ENCODE data around the gene RHAG.

RHAG gene

DNA sequence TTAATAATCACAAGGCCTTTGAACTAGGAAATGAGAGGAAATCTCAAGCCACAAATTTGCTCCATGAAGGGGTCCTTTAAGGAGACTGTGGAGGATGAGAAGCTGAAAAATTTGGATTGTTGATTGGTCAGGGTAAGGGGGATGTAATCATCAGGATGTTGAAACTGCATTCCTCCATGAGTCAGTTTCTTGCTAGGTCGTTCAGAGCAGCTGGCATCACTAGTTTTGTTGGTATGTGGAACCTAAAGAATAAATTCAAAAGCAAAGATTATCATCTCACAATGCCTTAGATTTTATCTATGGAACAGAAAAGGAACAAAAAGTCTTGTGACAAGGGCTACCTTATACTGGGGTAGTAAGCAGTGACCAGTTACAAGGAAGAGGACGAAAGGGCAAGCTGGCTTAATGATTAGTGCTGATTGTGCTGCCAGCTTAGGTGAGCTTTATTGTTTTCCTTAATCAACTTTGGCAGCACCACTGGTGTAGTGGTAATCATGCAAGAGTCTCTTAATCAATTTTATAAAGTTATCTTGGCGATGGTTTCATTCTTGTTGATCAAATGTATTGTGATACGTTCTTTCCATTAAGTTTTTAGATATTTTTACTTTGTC, 40.1 kb upstream of the RHAG start:
- Histone ChIP-seq H3K27ac (ENCODE audit: extremely low read depth, low read depth, low read length) (no peak overlapping the region), H3K9me3 (ENCODE audit: control insufficient read depth, insufficient read depth, low read depth, low read length) (no peaks in the 10 kb centered on the region), H3K36me3 (ENCODE audit: control insufficient read depth in 2 of 2, insufficient read depth in 1 of 2, low read length in 2 of 2) (no peaks in the 10 kb centered on the region), H3K4me1 (ENCODE audit: control insufficient read depth, insufficient read depth, low read length) (no peaks in the 10 kb centered on the region), H3K4me3 (ENCODE audit: low read depth, low read length) (no peak overlapping the region)
- TF ChIP-seq ZNF600 (tag by site-specific recombination; IDR thresholded peaks at IDR 0.05) (no peak), ZNF341 (tag by site-specific recombination; IDR thresholded peaks at IDR 0.05; ENCODE audit: low read depth) (no peak), GLIS1 (tag by site-specific recombination; IDR thresholded peaks at IDR 0.05) (no peak), REPIN1 (tag by site-specific recombination; IDR thresholded peaks at IDR 0.05; ENCODE audit: low read depth) (no peak), HOXA7 (CRISPR knock-in tag; IDR thresholded peaks at IDR 0.05; ENCODE audit: borderline replicate concordance) (no peak), GFI1B (tag by site-specific recombination; IDR thresholded peaks at IDR 0.05) (no peak), KLF16 (tag by site-specific recombination; IDR thresholded peaks at IDR 0.05) (no peak), ZNF654 (tag by site-specific recombination; IDR thresholded peaks at IDR 0.05; ENCODE audit: low read depth) (no peak), ZNF366 (tag by site-specific recombination; conservative IDR thresholded peaks at IDR 0.05) (no peak)
- TF ChIP-seq, protein P1, sequence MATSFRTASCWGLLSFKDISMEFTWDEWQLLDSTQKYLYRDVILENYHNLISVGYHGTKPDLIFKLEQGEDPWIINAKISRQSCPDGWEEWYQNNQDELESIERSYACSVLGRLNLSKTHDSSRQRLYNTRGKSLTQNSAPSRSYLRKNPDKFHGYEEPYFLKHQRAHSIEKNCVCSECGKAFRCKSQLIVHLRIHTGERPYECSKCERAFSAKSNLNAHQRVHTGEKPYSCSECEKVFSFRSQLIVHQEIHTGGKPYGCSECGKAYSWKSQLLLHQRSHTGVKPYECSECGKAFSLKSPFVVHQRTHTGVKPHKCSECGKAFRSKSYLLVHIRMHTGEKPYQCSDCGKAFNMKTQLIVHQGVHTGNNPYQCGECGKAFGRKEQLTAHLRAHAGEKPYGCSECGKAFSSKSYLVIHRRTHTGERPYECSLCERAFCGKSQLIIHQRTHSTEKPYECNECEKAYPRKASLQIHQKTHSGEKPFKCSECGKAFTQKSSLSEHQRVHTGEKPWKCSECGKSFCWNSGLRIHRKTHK (tag by site-specific recombination; IDR thresholded peaks at IDR 0.05): no peak
- TF ChIP-seq, protein P2, sequence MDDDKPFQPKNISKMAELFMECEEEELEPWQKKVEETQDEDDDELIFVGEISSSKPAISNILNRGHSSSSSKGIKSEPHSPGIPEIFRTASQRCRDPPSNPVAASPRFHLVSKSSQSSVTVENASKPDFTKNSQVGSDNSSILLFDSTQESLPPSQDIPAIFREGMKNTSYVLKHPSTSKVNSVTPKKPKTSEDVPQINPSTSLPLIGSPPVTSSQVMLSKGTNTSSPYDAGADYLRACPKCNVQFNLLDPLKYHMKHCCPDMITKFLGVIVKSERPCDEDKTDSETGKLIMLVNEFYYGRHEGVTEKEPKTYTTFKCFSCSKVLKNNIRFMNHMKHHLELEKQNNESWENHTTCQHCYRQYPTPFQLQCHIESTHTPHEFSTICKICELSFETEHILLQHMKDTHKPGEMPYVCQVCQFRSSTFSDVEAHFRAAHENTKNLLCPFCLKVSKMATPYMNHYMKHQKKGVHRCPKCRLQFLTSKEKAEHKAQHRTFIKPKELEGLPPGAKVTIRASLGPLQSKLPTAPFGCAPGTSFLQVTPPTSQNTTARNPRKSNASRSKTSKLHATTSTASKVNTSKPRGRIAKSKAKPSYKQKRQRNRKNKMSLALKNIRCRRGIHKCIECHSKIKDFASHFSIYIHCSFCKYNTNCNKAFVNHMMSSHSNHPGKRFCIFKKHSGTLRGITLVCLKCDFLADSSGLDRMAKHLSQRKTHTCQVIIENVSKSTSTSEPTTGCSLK (tag by site-specific recombination; IDR thresholded peaks at IDR 0.05): no peak
- TF ChIP-seq, protein P3, sequence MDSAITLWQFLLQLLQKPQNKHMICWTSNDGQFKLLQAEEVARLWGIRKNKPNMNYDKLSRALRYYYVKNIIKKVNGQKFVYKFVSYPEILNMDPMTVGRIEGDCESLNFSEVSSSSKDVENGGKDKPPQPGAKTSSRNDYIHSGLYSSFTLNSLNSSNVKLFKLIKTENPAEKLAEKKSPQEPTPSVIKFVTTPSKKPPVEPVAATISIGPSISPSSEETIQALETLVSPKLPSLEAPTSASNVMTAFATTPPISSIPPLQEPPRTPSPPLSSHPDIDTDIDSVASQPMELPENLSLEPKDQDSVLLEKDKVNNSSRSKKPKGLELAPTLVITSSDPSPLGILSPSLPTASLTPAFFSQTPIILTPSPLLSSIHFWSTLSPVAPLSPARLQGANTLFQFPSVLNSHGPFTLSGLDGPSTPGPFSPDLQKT (IDR thresholded peaks at IDR 0.05; ENCODE audit: borderline replicate concordance, low read depth, low read length): no peak
- CTCF ChIA-PET: interaction anchor here (0.7 to 0.9 kb wide), 2 partner anchors 112 to 145 kb away, joined by 3 read pairs; no protein-coding TSS in a partner anchor
- POLR2A ChIA-PET: no interaction called here

DNA sequence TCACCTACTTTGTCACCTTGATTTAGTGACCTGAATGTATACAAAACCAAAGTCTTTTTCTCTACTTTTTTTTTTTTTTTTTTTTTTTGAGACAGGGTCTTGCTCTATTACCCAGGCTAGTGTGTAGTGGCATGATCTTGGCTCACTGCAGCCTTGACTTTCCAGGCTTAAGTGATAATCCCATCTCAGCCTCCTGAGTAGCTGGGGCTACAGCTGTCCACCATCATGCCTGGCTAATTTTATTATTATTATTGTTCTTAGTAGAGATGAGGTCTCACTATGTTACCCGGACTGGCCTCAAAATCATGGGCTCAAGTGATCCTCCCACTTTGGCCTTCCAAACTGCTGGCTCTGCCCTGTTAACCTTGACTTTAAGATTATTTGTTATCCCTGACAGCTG, 39.2 kb upstream of the RHAG start:
- Histone ChIP-seq H3K36me3 (ENCODE audit: control insufficient read depth in 2 of 2, insufficient read depth in 1 of 2, low read length in 2 of 2) (no peaks in the 10 kb centered on the region), H3K4me3 (ENCODE audit: low read depth, low read length) (no peak overlapping the region), H3K4me1 (ENCODE audit: control insufficient read depth, insufficient read depth, low read length) (no peaks in the 10 kb centered on the region), H3K27ac (ENCODE audit: extremely low read depth, low read depth, low read length) (no peak overlapping the region), H3K9me3 (ENCODE audit: control insufficient read depth, insufficient read depth, low read depth, low read length) (no peaks in the 10 kb centered on the region)
- TF ChIP-seq, protein P4, sequence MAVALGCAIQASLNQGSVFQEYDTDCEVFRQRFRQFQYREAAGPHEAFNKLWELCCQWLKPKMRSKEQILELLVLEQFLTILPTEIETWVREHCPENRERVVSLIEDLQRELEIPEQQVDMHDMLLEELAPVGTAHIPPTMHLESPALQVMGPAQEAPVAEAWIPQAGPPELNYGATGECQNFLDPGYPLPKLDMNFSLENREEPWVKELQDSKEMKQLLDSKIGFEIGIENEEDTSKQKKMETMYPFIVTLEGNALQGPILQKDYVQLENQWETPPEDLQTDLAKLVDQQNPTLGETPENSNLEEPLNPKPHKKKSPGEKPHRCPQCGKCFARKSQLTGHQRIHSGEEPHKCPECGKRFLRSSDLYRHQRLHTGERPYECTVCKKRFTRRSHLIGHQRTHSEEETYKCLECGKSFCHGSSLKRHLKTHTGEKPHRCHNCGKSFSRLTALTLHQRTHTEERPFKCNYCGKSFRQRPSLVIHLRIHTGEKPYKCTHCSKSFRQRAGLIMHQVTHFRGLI (tag by site-specific recombination; IDR thresholded peaks at IDR 0.05): no peak
- no peak for TF ChIP-seq ZNF146 (tag by site-specific recombination; IDR thresholded peaks at IDR 0.05)
- TF ChIP-seq ZNF394 (tag by site-specific recombination; IDR thresholded peaks at IDR 0.05; ENCODE audit: borderline replicate concordance): no peak
- TF ChIP-seq ZNF133 (tag by site-specific recombination; IDR thresholded peaks at IDR 0.05): no peak
- TF ChIP-seq ZNF658 (tag by site-specific recombination; IDR thresholded peaks at IDR 0.05): no peak
- no peak for TF ChIP-seq ZNF184 (tag by site-specific recombination; IDR thresholded peaks at IDR 0.05)
- TF ChIP-seq ZNF529 (tag by site-specific recombination; IDR thresholded peaks at IDR 0.05; ENCODE audit: insufficient replicate concordance): no peak
- TF ChIP-seq ZNF10 (tag by site-specific recombination; IDR thresholded peaks at IDR 0.05): no peak
- TF ChIP-seq, protein P5, sequence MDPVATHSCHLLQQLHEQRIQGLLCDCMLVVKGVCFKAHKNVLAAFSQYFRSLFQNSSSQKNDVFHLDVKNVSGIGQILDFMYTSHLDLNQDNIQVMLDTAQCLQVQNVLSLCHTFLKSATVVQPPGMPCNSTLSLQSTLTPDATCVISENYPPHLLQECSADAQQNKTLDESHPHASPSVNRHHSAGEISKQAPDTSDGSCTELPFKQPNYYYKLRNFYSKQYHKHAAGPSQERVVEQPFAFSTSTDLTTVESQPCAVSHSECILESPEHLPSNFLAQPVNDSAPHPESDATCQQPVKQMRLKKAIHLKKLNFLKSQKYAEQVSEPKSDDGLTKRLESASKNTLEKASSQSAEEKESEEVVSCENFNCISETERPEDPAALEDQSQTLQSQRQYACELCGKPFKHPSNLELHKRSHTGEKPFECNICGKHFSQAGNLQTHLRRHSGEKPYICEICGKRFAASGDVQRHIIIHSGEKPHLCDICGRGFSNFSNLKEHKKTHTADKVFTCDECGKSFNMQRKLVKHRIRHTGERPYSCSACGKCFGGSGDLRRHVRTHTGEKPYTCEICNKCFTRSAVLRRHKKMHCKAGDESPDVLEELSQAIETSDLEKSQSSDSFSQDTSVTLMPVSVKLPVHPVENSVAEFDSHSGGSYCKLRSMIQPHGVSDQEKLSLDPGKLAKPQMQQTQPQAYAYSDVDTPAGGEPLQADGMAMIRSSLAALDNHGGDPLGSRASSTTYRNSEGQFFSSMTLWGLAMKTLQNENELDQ (tag by site-specific recombination; IDR thresholded peaks at IDR 0.05; ENCODE audit: low read depth): no peak
- no peak for TF ChIP-seq ZFP69B (tag by site-specific recombination; IDR thresholded peaks at IDR 0.05)
- TF ChIP-seq ZNF654 (tag by site-specific recombination; IDR thresholded peaks at IDR 0.05; ENCODE audit: low read depth): no peak
- TF ChIP-seq, protein P6, sequence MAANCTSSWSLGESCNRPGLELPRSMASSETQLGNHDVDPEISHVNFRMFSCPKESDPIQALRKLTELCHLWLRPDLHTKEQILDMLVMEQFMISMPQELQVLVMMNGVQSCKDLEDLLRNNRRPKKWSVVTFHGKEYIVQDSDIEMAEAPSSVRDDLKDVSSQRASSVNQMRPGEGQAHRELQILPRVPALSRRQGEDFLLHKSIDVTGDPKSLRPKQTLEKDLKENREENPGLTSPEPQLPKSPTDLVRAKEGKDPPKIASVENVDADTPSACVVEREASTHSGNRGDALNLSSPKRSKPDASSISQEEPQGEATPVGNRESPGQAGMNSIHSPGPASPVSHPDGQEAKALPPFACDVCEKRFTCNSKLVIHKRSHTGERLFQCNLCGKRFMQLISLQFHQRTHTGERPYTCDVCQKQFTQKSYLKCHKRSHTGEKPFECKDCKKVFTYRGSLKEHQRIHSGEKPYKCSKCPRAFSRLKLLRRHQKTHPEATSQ (tag by site-specific recombination; IDR thresholded peaks at IDR 0.05): no peak
- no peak for TF ChIP-seq KLF10 (tag by site-specific recombination; IDR thresholded peaks at IDR 0.05)
- TF ChIP-seq MZF1 (tag by site-specific recombination; IDR thresholded peaks at IDR 0.05; ENCODE audit: borderline replicate concordance): no peak
- ChIA-PET CTCF (interaction anchor here (0.7 kb wide), 1 partner anchor 111 kb away, joined by 3 read pairs; no protein-coding TSS in a partner anchor), POLR2A (no interaction called here)

Measured in HEK293 (cell line).